KG1 (cell line): ENCODE data around the gene NDUFA1.
"Not testable (repeated sequence)": the region's sequence is repeated elsewhere in the genome, so short reads cannot be mapped to it uniquely, and the experiment has no call there.

ENCODE experiments used
- DNase-seq: peaks from one replicate; lab custom pipeline; 2025; lab: John Stamatoyannopoulos, UW

Gene NDUFA1

GRCh38 chrX:119900976-119901375, 29.3 kb downstream of the NDUFA1 start:
- DNase-seq, result no peak

DNA sequence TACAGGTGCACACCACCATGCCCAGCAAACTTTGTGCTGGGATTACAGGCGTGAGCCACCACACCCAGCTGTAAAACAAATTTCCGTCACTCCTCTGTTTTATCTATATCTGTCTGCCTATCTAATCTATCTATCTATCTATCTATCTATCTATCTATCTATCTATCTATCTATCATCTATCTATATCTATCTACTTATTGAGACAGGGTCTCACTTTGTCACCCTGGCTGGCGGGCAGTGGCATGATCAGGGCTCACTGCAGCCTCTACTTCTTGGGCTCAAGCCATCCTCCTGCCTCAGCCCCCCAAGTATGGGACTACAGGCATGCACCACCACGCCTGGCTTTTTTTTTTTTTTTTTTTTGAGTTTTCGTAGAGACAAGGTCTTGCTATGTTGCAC, 44.7 kb downstream of the NDUFA1 start:
- no peak for DNase-seq

- no peak for DNase-seq
These were observed 46.2 kb downstream of the NDUFA1 start for GRCh38 chrX:119917877-119918276.

GRCh38 chrX:119919835-119920585, 48.4 kb downstream of the NDUFA1 start:
- no peak for DNase-seq

GRCh38 chrX:119922391-119922790, 50.8 kb downstream of the NDUFA1 start:
- DNase-seq, result not testable (repeated sequence)
